Measurements from ENCODE around the gene SLC34A1. TPM values are rescaled to one million over a fixed set of nuclear protein-coding genes. Genes with fewer than 3 reads are reported as not detected.

The SLC34A1 gene
- total RNA-seq, 2 experiments from 2014 or later, result 0.35 to 0.63 TPM

DNA sequence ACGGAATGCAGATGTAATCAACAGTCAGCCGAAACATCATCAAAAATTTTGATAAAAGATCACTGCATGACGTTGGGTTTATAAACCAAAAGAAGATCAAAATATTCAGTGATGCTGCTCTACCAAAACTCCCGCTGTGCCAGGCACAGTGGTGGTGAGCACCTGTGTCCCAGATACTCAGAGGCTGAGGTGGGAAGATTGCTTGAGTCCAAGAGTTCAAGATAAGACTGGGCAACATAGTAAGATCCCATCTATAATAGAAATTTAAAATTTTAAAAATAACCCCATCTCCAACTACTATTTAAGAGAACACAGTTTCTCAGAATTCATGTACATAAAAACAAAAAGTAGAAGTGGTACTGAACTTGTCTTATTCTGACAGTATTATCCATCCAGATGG, 36.5 kb upstream of the SLC34A1 start:
- DNase-seq (ENCODE audit: low spot score), result no peak
- Histone ChIP-seq H3K9me2 (ENCODE audit: insufficient read depth, low read length) (no peaks in the 10 kb centered on the region), H3K27ac (ENCODE audit: low read depth, low read length, poor library complexity, severe bottlenecking) (no peak overlapping the region), H3K9me3 (ENCODE audit: low read length) (no peaks in the 10 kb centered on the region), H2AFZ (ENCODE audit: low read length) (no peak overlapping the region), H3K4me3 (ENCODE audit: low read depth, low read length, poor library complexity, severe bottlenecking) (no peak overlapping the region), H3K4me1 (ENCODE audit: insufficient read depth, low read length, poor library complexity, severe bottlenecking) (peaks cover 37% of the 10 kb centered on the region), H3K79me2 (ENCODE audit: insufficient read depth, low read depth, low read length) (peaks cover 78% of the 10 kb centered on the region), H4K20me1 (ENCODE audit: insufficient read depth, low read length) (peaks cover 11% of the 10 kb centered on the region; the same call in 1 of the 2 replicates), H3K4me2 (ENCODE audit: low read length) (peak overlapping the region; percentile 8), H3K36me3 (ENCODE audit: insufficient read depth, low read length) (peaks cover 58% of the 10 kb centered on the region)
- BruUV-seq (replicated peaks), result no TSS peak
- ChIA-PET CTCF (ENCODE audit: unreplicated experiment) (no interaction called here), POLR2A (no interaction called here)
- intact Hi-C loops (cut with micrococcal nuclease; ENCODE audit: unreplicated experiment), result no loop called here
- TF ChIP-seq EZH2phosphoT487 (IDR thresholded peaks at IDR 0.05; ENCODE audit: borderline replicate concordance, low read depth, low read length) (no peak), CTCF (conservative IDR thresholded peaks at IDR 0.05; ENCODE audit: low read length) (no peak)

DNA sequence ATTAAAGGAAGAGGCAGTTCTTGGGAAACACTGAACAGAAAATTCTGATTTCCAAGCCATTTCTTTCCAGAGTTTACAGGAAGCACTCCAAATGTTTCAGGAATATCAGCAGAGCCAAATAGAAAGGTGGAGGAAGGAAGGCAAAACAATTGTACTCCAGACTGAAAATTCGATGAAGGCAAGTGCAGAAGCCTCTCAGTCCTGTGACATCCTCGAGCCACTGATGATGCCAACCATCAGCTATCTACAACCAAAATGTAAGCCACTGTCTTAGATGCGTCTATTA, 34.9 kb upstream of the SLC34A1 start:
- ChIA-PET CTCF (ENCODE audit: unreplicated experiment) (no interaction called here), POLR2A (interaction anchor here (0.7 to 5.4 kb wide), 3 partner anchors 12 to 78 kb away, joined by 3 to 35 read pairs (median 5); no protein-coding TSS in a partner anchor)
- no peak overlapping the region for H3K27ac ChIP-seq (ENCODE audit: low read depth, low read length, poor library complexity, severe bottlenecking)
- no TSS peak for BruUV-seq (replicated peaks)
- no peak for TF ChIP-seq CTCF (conservative IDR thresholded peaks at IDR 0.05; ENCODE audit: low read length)
- no peak for TF ChIP-seq EZH2phosphoT487 (IDR thresholded peaks at IDR 0.05; ENCODE audit: borderline replicate concordance, low read depth, low read length)
- H3K36me3 ChIP-seq (ENCODE audit: insufficient read depth, low read length), result peaks cover 43% of the 10 kb centered on the region
- no peaks in the 10 kb centered on the region for H3K9me2 ChIP-seq (ENCODE audit: insufficient read depth, low read length)
- H4K20me1 ChIP-seq (ENCODE audit: insufficient read depth, low read length), result peaks cover 11% of the 10 kb centered on the region; the same call in 1 of the 2 replicates
- H2AFZ ChIP-seq (ENCODE audit: low read length), result no peak overlapping the region
- intact Hi-C loops (cut with micrococcal nuclease; ENCODE audit: unreplicated experiment), result no loop called here
- H3K79me2 ChIP-seq (ENCODE audit: insufficient read depth, low read depth, low read length), result peaks cover 61% of the 10 kb centered on the region
- no peak for DNase-seq (ENCODE audit: low spot score)
- H3K4me2 ChIP-seq (ENCODE audit: low read length), result peak overlapping the region; percentile 98
- H3K4me3 ChIP-seq (ENCODE audit: low read depth, low read length, poor library complexity, severe bottlenecking), result peak overlapping the region; percentile 90
- H3K4me1 ChIP-seq (ENCODE audit: insufficient read depth, low read length, poor library complexity, severe bottlenecking), result peaks cover 37% of the 10 kb centered on the region
- no peaks in the 10 kb centered on the region for H3K9me3 ChIP-seq (ENCODE audit: low read length)

DNA sequence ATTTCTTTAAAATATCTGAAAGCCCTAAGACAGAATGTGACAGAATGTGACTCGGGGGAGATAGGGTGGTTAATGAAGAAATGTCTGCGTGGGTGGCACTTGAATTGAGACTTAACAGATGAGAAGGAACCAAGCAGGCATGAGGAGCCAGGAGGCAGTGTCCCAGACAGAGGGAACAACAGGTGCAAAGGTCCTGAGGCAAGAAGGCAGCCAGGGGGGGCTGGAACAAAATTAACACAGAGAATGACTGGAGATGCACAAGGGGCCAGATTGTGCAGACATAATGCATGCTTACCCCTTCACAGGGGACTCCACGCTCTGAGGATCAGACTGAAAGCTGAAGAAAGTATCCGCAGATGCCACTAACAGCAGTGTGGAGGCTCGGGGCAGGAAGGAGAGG, 34.5 kb upstream of the SLC34A1 start:
- H3K9me3 ChIP-seq (ENCODE audit: low read length), result no peaks in the 10 kb centered on the region
- H3K36me3 ChIP-seq (ENCODE audit: insufficient read depth, low read length), result peaks cover 41% of the 10 kb centered on the region
- H3K4me2 ChIP-seq (ENCODE audit: low read length), result peak overlapping the region; percentile 98
- intact Hi-C loops (cut with micrococcal nuclease; ENCODE audit: unreplicated experiment), result loop anchor here (2.0 kb wide), 1 partner anchor 37 kb away; no protein-coding TSS in a partner anchor
- peaks cover 37% of the 10 kb centered on the region for H3K4me1 ChIP-seq (ENCODE audit: insufficient read depth, low read length, poor library complexity, severe bottlenecking)
- H2AFZ ChIP-seq (ENCODE audit: low read length), result no peak overlapping the region
- no peak for TF ChIP-seq CTCF (conservative IDR thresholded peaks at IDR 0.05; ENCODE audit: low read length)
- TF ChIP-seq EZH2phosphoT487 (IDR thresholded peaks at IDR 0.05; ENCODE audit: borderline replicate concordance, low read depth, low read length), result no peak
- H4K20me1 ChIP-seq (ENCODE audit: insufficient read depth, low read length), result peaks cover 11% of the 10 kb centered on the region; the same call in 1 of the 2 replicates
- peak overlapping the region; percentile 90 for H3K4me3 ChIP-seq (ENCODE audit: low read depth, low read length, poor library complexity, severe bottlenecking)
- no peaks in the 10 kb centered on the region for H3K9me2 ChIP-seq (ENCODE audit: insufficient read depth, low read length)
- ChIA-PET CTCF (ENCODE audit: unreplicated experiment) (no interaction called here), POLR2A (interaction anchor here (0.7 to 5.4 kb wide), 4 partner anchors 11 to 420 kb away, joined by 3 to 35 read pairs (median 3); no protein-coding TSS in a partner anchor)
- H3K27ac ChIP-seq (ENCODE audit: low read depth, low read length, poor library complexity, severe bottlenecking), result no peak overlapping the region
- DNase-seq (ENCODE audit: low spot score), result no peak
- no TSS peak for BruUV-seq (replicated peaks)
- peaks cover 60% of the 10 kb centered on the region for H3K79me2 ChIP-seq (ENCODE audit: insufficient read depth, low read depth, low read length)

Data from OCI-LY7 (cell line).